ENCODE data around the gene HERC4.
"Not testable (repeated sequence)": the region's sequence is repeated elsewhere in the genome, so short reads cannot be mapped to it uniquely, and the experiment has no call there.

Gene HERC4

GRCh38 chr10:68047554-68048327 lies 27.3 kb downstream of the HERC4 start:
- no peak for DNase-seq (ENCODE audit: low read depth)

- no peak for DNase-seq (ENCODE audit: low read depth)
Observed at GRCh38 chr10:68047122-68047521, 28.0 kb downstream of the HERC4 start.

GRCh38 chr10:68046642-68047041 lies 28.4 kb downstream of the HERC4 start:
- no peak for DNase-seq (ENCODE audit: low read depth)

- DNase-seq (ENCODE audit: low read depth), result no peak
Observed at GRCh38 chr10:68043030-68043429, 32.1 kb downstream of the HERC4 start.

GRCh38 chr10:68032113-68032512 lies 43.0 kb downstream of the HERC4 start:
- DNase-seq (ENCODE audit: low read depth), result no peak

GRCh38 chr10:68027429-68027828 lies 47.7 kb downstream of the HERC4 start:
- no peak for DNase-seq (ENCODE audit: low read depth)

GRCh38 chr10:68023292-68023691 lies 51.8 kb downstream of the HERC4 start:
- DNase-seq (ENCODE audit: low read depth), result no peak

GRCh38 chr10:68022324-68022723 lies 52.8 kb downstream of the HERC4 start:
- DNase-seq (ENCODE audit: low read depth), result not testable (repeated sequence)

GRCh38 chr10:68016519-68016918 lies 58.6 kb downstream of the HERC4 start:
- DNase-seq (ENCODE audit: low read depth), result not testable (repeated sequence)

GRCh38 chr10:68010426-68010940 lies 64.6 kb downstream of the HERC4 start:
- DNase-seq (ENCODE audit: low read depth), result no peak

- no peak for DNase-seq (ENCODE audit: low read depth)
Observed at GRCh38 chr10:68007356-68007755, 67.7 kb downstream of the HERC4 start.

GRCh38 chr10:68001539-68001938 lies 73.5 kb downstream of the HERC4 start:
- DNase-seq (ENCODE audit: low read depth), result no peak

GRCh38 chr10:68001000-68001399 lies 74.1 kb downstream of the HERC4 start:
- no peak for DNase-seq (ENCODE audit: low read depth)

GRCh38 chr10:67990093-67990492 lies 85.0 kb downstream of the HERC4 start:
- DNase-seq (ENCODE audit: low read depth), result no peak

- no peak for DNase-seq (ENCODE audit: low read depth)
Observed at GRCh38 chr10:67988606-67989005, 86.5 kb downstream of the HERC4 start.

- not testable (repeated sequence) for DNase-seq (ENCODE audit: low read depth)
Observed at GRCh38 chr10:67982603-67983002, 92.5 kb downstream of the HERC4 start.

GRCh38 chr10:67978749-67979148 lies 96.3 kb downstream of the HERC4 start:
- no peak for DNase-seq (ENCODE audit: low read depth)

GRCh38 chr10:67977251-67977650 lies 97.8 kb downstream of the HERC4 start:
- DNase-seq (ENCODE audit: low read depth), result no peak

- DNase-seq (ENCODE audit: low read depth), result no peak
Observed at GRCh38 chr10:67976292-67977245, 98.5 kb downstream of the HERC4 start.

GRCh38 chr10:67975871-67976270 lies 99.2 kb downstream of the HERC4 start:
- no peak for DNase-seq (ENCODE audit: low read depth)

GRCh38 chr10:67971311-67971710 lies 103.8 kb downstream of the HERC4 start:
- no peak for DNase-seq (ENCODE audit: low read depth)

- no peak for DNase-seq (ENCODE audit: low read depth)
Observed at GRCh38 chr10:67969875-67970274, 105.2 kb downstream of the HERC4 start.

GRCh38 chr10:67966035-67966434 lies 109.0 kb downstream of the HERC4 start:
- not testable (repeated sequence) for DNase-seq (ENCODE audit: low read depth)
